Islet precursor cell (in vitro differentiated cells): ENCODE data around the gene HEATR3.

Source experiments
- DNase-seq: peaks from one replicate; pipeline ENCODE4 v3.0.0-alpha.2; 2018

HEATR3 gene, protein sequence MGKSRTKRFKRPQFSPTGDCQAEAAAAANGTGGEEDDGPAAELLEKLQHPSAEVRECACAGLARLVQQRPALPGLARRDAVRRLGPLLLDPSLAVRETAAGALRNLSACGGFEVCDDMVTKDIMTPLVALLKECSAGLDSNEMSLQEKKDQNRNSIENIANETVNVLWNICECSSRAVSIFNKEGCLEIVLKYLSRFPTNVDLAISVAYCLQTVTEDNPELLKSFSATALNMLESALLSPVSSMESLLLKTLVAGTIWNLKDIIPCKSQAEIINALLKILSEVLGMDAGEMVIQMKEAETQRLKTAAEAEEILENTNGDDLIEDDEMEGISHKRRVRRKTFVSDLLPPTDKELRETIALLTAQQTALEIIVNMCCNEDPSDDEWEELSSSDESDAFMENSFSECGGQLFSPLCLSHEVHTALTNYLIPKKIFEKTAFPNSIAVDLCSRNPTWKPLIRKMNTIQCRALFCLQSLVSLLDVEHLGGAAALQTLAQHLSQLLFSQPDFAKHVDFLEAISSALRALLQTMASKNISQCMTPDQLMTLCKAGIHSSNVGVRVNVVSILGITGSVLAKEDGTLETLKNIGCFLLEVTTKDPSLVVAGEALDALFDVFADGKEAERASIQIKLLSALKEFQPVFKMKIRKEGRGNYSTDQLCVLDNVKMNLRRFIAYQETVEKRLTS

GRCh38 chr16:50065624-50066481 lies at the start of gene HEATR3:
TSS of gene HEATR3 (plus strand) at chr16:50065970. CDS start at chr16:50066132, 162 bp downstream.
- DNase-seq, result peak; percentile 97

- no peak for DNase-seq
Observed at GRCh38 chr16:50017553-50017952, 48.2 kb upstream of the HEATR3 start.

DNA sequence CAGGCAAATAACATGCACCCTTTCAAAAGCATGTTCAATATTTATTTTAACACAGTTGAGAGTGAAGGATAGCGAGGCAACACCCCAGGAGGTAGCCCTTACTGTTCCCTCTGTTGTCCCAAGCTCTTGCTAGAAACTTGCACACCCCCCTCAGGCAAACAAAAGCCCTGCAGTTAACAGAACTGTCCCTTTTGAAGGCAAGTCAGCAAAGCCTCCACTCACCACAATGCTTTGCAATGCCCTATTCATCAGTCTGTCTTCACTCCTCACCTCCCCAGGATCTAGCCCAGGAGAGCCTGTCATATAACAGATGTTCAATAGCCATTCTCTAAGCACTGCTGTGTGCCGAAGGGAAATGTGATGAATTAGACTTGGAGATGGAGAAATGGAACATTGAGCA lies 44.2 kb upstream of the HEATR3 start:
- DNase-seq, result peak; percentile 71

DNA sequence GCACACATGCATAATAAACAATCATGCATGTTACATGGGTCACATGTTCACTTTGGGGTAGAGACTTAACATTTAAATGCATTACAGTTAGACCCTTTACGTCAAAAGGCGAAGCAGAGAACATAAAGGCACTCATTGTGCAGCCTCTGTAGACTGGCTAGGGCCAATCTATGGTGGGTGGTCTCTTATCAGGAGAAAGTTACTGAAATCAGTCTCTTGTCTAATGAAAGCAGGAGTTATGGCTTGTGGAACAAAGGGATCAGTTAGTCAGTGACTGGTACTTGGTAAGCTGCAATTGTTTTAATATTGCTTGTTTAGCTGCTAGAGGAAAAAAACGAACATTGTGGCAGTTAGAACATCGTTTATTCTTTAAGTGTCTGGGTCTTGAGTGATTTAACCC lies 42.1 kb upstream of the HEATR3 start:
- no peak for DNase-seq

DNA sequence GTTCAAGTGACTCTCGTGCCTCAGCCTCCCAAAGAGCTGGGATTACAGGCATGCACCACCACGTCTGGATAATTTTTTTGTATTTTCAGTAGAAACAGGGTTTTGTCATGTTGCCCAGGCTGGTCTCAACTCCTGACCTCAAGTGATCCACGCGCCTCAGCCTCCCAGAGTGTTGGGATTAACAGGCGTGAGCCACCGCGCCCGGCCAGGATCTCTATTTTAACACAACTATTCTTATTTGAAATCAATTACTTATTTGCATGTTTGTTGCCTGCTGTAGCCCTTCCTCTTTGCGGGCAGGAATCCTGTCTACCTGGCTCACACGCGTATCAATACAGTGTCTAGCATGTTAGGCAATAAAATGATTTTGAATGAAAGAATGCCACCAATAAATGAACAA lies 41.6 kb upstream of the HEATR3 start:
- DNase-seq, result no peak

- DNase-seq, result peak; percentile 99
Observed at GRCh38 chr16:50024684-50025536, 40.9 kb upstream of the HEATR3 start, which contains the start of gene CNEP1R1. TSS of gene CNEP1R1 (plus strand) at chr16:50025225. CDS start at chr16:50025316, 91 bp downstream.

DNA sequence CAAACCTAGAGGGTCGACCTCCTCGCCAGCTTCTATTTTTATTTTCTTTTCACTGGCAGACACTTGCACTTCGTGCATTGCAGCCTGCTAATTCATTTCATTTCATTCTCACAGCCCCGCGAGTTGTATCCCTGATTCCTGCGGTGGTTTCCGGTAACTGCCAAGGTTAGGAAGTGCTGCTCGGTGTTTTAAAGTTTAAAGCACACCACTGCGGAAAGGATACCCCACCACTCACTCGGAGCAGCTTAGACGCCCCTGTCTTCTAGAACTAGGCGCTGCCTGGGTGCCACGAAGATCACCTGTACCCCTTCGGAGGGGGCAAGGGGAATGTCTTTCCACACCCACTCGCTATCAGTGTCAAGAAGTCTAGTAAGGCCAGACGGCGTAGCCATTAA lies 40.2 kb upstream of the HEATR3 start:
- DNase-seq, result peak; percentile 54

GRCh38 chr16:50027829-50028228 lies 37.9 kb upstream of the HEATR3 start:
- DNase-seq, result no peak

DNA sequence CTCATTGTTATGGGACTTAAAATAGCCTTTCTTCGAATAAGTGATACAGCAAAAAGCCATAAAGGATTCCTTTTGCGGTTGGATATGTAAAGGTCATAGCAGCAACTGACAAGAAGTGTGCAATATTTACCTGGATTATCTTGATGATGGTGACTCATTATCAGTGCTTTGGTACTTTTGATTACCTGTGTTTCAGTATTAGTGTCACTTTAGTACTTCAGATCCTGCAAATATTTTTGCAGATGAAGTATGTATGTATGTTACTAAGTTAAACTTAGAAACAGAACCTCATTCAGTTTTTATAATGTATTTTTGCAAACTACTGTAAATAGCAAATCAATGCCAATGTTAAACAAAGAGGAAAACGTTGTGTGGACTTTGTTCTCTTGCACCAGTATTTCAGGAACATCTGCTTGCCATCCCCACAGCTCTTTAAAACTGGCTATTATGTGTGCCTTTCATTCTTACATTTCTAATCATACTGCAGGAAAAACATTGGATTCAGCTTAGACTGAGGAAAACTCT lies 30.2 kb upstream of the HEATR3 start:
- no peak for DNase-seq

GRCh38 chr16:50036426-50036825 lies 29.3 kb upstream of the HEATR3 start:
- no peak for DNase-seq

DNA sequence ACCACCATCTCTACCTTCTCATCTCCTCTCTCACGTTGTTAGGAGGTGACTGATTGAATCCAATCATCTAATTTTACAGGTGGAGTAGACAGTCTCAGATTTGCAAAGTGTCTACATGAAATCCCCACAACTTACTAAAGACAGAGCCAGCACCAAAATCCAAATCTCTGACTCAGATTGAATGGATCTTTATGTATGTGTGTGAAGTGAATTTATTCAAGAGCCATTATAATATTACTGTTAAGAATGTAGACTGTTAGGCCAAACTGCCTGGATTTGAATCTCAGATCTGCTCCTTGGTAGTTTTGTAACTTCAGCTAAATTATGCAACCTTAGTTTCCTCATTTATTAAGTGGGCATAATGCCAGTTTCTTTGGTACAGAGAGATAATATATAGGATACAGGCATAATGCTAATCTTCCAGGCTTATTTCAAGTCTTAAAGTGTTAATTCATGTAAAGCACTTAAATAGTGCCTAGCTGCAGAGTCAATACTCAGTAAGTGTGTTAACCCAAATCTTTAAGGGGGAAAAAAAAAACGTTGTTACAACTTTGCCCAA lies 28.0 kb upstream of the HEATR3 start:
- no peak for DNase-seq

- DNase-seq, result no peak
Observed at GRCh38 chr16:50038286-50038685, 27.5 kb upstream of the HEATR3 start.

DNA sequence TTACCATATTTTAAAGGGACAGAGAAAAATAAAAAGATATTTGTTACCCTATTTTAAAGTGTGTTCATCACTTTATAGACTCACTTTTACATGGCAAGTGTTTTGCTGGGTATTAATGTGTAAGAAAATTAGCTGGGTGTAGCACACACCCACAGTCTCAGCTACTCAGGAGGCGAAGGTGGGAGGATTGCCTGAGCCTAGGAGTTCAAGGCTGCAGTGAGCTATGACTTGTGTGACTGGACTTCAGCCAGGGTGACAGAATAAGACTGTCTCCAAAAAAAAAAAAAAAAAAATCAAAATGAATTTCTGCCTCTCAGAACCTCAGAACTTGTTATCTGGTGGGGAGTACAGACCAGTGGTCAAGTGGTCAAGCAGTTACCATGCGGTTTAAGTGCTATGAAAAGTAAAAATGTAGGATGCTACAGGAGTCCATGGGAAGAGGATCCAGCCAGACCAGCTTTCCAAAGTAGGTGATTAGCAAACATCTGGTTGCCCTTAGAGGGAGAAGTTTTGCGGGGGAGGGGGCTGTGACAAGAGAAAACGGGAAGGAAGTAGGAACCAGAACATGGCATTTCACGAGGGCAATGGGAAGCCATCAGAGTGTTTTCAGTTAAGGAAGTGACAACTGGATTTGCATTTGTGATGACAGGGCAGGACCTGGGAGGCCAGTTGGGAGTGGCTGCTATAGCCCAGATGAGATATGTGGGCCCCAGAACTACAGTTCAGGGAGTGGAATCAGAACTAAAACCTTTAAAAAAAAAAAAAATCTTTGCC lies 26.8 kb upstream of the HEATR3 start:
- DNase-seq, result no peak

DNA sequence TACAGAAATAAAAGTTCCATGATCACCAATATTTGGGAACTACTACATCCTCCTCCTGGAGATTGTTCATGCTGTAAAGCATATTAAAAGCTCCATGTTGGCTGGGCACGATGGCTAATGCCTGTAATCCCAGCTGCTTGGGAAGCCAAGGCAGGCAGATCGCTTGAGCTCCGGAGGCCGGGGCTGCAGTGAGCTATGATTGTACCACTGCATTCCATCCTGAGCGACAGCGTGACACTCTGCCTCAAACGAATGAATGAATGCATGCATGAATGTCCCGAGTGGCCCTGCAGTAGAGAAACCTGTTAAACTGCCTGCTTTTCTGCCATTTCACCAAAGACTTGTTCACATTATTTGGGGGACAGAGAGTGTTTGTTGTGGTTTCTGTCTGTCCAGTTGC lies 25.8 kb upstream of the HEATR3 start:
- DNase-seq, result peak; percentile 81

DNA sequence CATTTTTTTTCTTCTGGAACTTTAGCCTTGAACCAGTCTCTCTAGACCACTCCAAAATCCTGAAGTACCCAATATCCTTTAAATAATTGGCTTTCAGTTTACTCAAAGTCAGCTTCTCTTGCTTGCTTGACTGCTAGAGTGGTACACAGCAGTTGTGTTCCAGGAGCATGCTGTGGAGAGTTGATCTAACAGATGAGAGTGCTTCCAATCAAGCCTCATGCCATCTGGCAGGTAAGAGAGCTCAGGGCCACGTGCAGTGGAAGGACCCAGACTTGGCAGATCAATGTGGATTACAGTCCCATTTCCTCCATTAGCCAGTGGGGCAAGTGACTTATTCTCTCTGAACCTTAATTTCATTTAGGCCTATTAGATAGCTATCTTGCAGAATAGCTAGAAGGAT lies 25.1 kb upstream of the HEATR3 start:
- DNase-seq, result no peak

DNA sequence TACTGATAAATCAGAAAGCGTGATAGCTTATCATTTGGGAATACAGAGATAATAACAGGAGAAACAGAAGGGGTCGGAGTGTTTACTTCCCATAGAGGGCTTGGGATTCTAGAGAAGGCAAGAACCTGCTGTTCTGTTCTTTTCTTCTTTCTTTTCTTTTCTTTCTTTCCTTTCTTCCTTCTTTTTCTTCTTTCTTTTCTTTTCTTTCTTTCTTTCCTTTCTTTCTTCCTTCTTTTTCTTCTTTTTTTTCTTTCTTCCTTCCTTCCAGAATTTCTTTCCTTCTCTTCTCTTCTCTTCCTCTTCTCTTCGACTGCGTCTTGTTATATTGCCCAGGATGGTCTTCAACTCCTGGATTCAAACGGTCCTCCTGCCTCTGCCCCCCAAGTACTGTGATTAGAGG lies 22.4 kb upstream of the HEATR3 start:
- DNase-seq, result no peak

GRCh38 chr16:50045412-50045811 lies 20.4 kb upstream of the HEATR3 start:
- no peak for DNase-seq

DNA sequence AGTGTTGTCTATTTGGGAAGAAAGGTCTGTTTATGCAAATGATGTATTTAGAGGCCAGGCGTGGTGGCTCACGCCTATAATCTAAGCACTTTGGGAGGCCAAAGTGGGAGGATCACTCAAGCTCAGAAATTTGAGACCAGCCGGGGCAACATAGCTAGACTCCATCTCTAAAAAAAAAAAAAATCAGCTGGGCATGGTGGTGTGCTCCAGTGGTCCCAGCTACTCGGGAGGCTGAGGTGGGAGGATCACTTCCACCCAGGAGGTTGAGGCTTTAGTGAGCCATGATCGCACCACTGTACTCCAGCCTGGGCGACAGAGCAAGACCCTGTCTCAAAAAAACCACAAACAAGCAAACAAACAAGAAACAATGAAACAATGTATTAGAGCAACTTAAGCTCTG lies 18.9 kb upstream of the HEATR3 start:
- no peak for DNase-seq

- DNase-seq, result no peak
Observed at GRCh38 chr16:50047864-50048263, 17.9 kb upstream of the HEATR3 start.

GRCh38 chr16:50050802-50051201 lies 15.0 kb upstream of the HEATR3 start:
- DNase-seq, result no peak

GRCh38 chr16:50056226-50056625 lies 9.5 kb upstream of the HEATR3 start:
- no peak for DNase-seq
